CD14-positive monocyte (primary cell): Measurements from ENCODE around the gene THRB. TPM values are rescaled to one million over a fixed set of nuclear protein-coding genes. Genes with fewer than 3 reads are reported as not detected.

Experiments used
- DNase-seq, 3 donors: peaks; one replicate each; pipeline ENCODE4 v3.0.0-alpha.2; 2011 to 2022
- H2AFZ ChIP-seq: 2 replicates; pipeline ENCODE4 v1.6.0; 2012; ENCODE audit warnings: mild to moderate bottlenecking, low read depth, low read length, inconsistent platforms; ENCODE audit not compliant: insufficient read depth, poor library complexity, severe bottlenecking
- H3K27ac ChIP-seq, 2 donors: 1 replicate in 1 of 2; 2 replicates in 1 of 2; pipeline ENCODE4 v1.5.1; 2012 to 2013; ENCODE audit warnings: low read length in 2 of 2, control low read depth in 1 of 2, inconsistent platforms in 1 of 2, low read depth in 1 of 2, mild to moderate bottlenecking in 1 of 2
- H3K27me3 ChIP-seq, 2 donors: one replicate each; pipeline versions ENCODE4 v1.6.0 to v1.6.1; 2011 to 2013; ENCODE audit warnings: low read length in 2 of 2; ENCODE audit not compliant: control insufficient read depth in 2 of 2, insufficient read depth in 2 of 2
- H3K36me3 ChIP-seq, 2 donors: replicated peaks in 1 of 2; 1 replicate in 1 of 2; 2 replicates in 1 of 2; pipeline versions ENCODE4 v1.5.1 to v1.6.1; 2012 to 2013; ENCODE audit warnings: low read length in 2 of 2, control low read depth in 1 of 2, inconsistent platforms in 1 of 2, mild to moderate bottlenecking in 1 of 2; ENCODE audit not compliant: insufficient read depth in 2 of 2, control insufficient read depth in 1 of 2
- H3K4me1 ChIP-seq, 2 donors: 1 replicate in 1 of 2; 2 replicates in 1 of 2; pipeline versions ENCODE4 v1.5.1 to v1.6.1; 2012 to 2013; ENCODE audit warnings: low read length in 2 of 2, control low read depth in 1 of 2, inconsistent platforms in 1 of 2, mild to moderate bottlenecking in 1 of 2, moderate library complexity in 1 of 2; ENCODE audit not compliant: insufficient read depth in 2 of 2, control insufficient read depth in 1 of 2
- H3K4me2 ChIP-seq: replicated peaks from 2 replicates; pipeline ENCODE3; 2012; ENCODE audit warnings: low read length, moderate library complexity, mild to moderate bottlenecking; ENCODE audit not compliant: poor library complexity, severe bottlenecking; ENCODE audit errors: extremely low read depth
- H3K4me3 ChIP-seq, 3 experiments: fragments of 200-600 bp in 1 of 3; sonication (generic) in 1 of 3; replicated peaks in 1 of 3; 1 replicate in 2 of 3; 2 replicates in 1 of 3; pipeline ENCODE4 v1.5.1; 2011 to 2013; ENCODE audit warnings: low read length in 3 of 3, mild to moderate bottlenecking in 3 of 3, control low read depth in 2 of 3, low read depth in 2 of 3, inconsistent platforms in 1 of 3, moderate library complexity in 1 of 3
- H3K79me2 ChIP-seq: 2 replicates; pipeline ENCODE4 v1.6.0; 2012; ENCODE audit warnings: mild to moderate bottlenecking, control low read depth, inconsistent platforms, low read length, moderate library complexity; ENCODE audit not compliant: insufficient read depth
- H3K9ac ChIP-seq: 2 replicates; pipeline ENCODE4 v1.6.0; 2017; ENCODE audit warnings: low read length, mild to moderate bottlenecking; ENCODE audit not compliant: insufficient read depth, poor library complexity, severe bottlenecking
- H3K9me3 ChIP-seq, 2 donors: replicated peaks in 1 of 2; 1 replicate in 1 of 2; 2 replicates in 1 of 2; pipeline versions ENCODE4 v1.5.1 to v1.6.1; 2012 to 2013; ENCODE audit warnings: low read length in 2 of 2, control low read depth in 1 of 2; ENCODE audit not compliant: control insufficient read depth in 1 of 2, insufficient read depth in 1 of 2
- H4K20me1 ChIP-seq: 2 replicates; pipeline ENCODE4 v1.6.0; 2012; ENCODE audit warnings: mild to moderate bottlenecking, low read length, control low read depth, moderate library complexity; ENCODE audit not compliant: insufficient read depth
- H3K27ac Mint-ChIP-seq, 7 donors: one replicate each; pipeline ENCODE4 v1.8.0; 2020; ENCODE audit warnings: mild to moderate bottlenecking in 7 of 7, mixed read lengths in 7 of 7, moderate library complexity in 6 of 7, inconsistent platforms in 2 of 7
- H3K27me3 Mint-ChIP-seq, 3 donors: one replicate each; pipeline ENCODE4 v1.8.0; 2021 to 2022; ENCODE audit warnings: low read depth in 3 of 3, mild to moderate bottlenecking in 3 of 3, mixed read lengths in 3 of 3, moderate library complexity in 3 of 3, inconsistent platforms in 1 of 3
- H3K36me3 Mint-ChIP-seq, 2 donors: one replicate each; pipeline ENCODE4 v1.8.0; 2020; ENCODE audit warnings: mixed read lengths in 2 of 2, inconsistent platforms in 1 of 2, mild to moderate bottlenecking in 1 of 2
- H3K4me1 Mint-ChIP-seq: one replicate; pipeline ENCODE4 v1.8.0; 2020; ENCODE audit warnings: mild to moderate bottlenecking, mixed read lengths
- H3K4me3 Mint-ChIP-seq, 2 donors: one replicate each; pipeline ENCODE4 v1.8.0; 2020; ENCODE audit warnings: mild to moderate bottlenecking in 2 of 2, mixed read lengths in 2 of 2, moderate library complexity in 1 of 2
- H3K9me3 Mint-ChIP-seq, 7 donors: one replicate each; pipeline ENCODE4 v1.8.0; 2020 to 2022; ENCODE audit warnings: mixed read lengths in 7 of 7, mild to moderate bottlenecking in 6 of 7, moderate library complexity in 6 of 7, inconsistent platforms in 2 of 7
- WGBS: methylation state at CpG from one replicate; pipeline ENCODE4 v1.1.5; 2013; ENCODE audit warnings: missing lambda C conversion rate; ENCODE audit not compliant: insufficient coverage; 5-methylcytosine and 5-hydroxymethylcytosine counted together
- intact Hi-C, 2 donors: fragments of 100-400 bp; cut with micrococcal nuclease; formaldehyde crosslinking; loops; one replicate each; pipeline versions ENCODE4 v1.15.0 to v1.15.1; 2023
- polyA plus RNA-seq, 3 donors: library from polyadenylated mRNA; depleted of rRNA in 1 of 3; unstranded in 2 of 3; stranded (reverse) in 1 of 3; fragments of 300-500 nt in 2 of 3; fragments of >200 nt in 1 of 3; fragmentation: Illumina TruSeq in 2 of 3; gene quantifications; 1 replicate in 2 of 3; 2 replicates in 1 of 3; pipeline ENCODE4 v1.2.3, GENCODE V29; 2012 to 2021
- TF ChIP-seq, protein P1 (sequence below): fragments of 200-600 bp; IDR thresholded peaks from one replicate; pipeline ENCODE4 v1.8.0; 2022; ENCODE audit warnings: antibody characterized with exemption, mild to moderate bottlenecking

THRB gene
- polyA plus RNA-seq, 3 donors, result 0.05 TPM; not detected in 2

- Histone ChIP-seq H3K79me2 (no peaks in the 10 kb centered on the region), H3K9ac (no peak overlapping the region), H3K36me3 (no peaks in the 10 kb centered on the region), H2AFZ (no peak overlapping the region), H3K4me1 (no peaks in the 10 kb centered on the region), H3K4me2 (no peak overlapping the region), H4K20me1 (no peaks in the 10 kb centered on the region), H3K4me3 (no peak overlapping the region), H3K27me3 (no peaks in the 10 kb centered on the region), H3K9me3 (peaks cover 0 to 4% of the 10 kb centered on the region in 2 donors), H3K27ac (no peak overlapping the region)
- WGBS, result no CpG with 5 or more reads among the region's 1 CpG
- intact Hi-C loops, result no loop called here
- Mint-ChIP-seq H3K4me3 (no peak overlapping the region), H3K4me1 (no peaks in the 10 kb centered on the region), H3K27me3 (no peaks in the 10 kb centered on the region), H3K27ac (no peak overlapping the region), H3K36me3 (no peaks in the 10 kb centered on the region), H3K9me3 (peaks cover 0 to 3% (median 2%) of the 10 kb centered on the region in 7 donors)
- TF ChIP-seq, protein P1, sequence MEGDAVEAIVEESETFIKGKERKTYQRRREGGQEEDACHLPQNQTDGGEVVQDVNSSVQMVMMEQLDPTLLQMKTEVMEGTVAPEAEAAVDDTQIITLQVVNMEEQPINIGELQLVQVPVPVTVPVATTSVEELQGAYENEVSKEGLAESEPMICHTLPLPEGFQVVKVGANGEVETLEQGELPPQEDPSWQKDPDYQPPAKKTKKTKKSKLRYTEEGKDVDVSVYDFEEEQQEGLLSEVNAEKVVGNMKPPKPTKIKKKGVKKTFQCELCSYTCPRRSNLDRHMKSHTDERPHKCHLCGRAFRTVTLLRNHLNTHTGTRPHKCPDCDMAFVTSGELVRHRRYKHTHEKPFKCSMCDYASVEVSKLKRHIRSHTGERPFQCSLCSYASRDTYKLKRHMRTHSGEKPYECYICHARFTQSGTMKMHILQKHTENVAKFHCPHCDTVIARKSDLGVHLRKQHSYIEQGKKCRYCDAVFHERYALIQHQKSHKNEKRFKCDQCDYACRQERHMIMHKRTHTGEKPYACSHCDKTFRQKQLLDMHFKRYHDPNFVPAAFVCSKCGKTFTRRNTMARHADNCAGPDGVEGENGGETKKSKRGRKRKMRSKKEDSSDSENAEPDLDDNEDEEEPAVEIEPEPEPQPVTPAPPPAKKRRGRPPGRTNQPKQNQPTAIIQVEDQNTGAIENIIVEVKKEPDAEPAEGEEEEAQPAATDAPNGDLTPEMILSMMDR, result no peak
- no peak for DNase-seq
These were observed 377.1 kb downstream of the THRB start for GRCh38 chr3:24117508-24117907.

- no peak for DNase-seq
- intact Hi-C loops, result no loop called here
- Histone ChIP-seq H3K79me2 (no peaks in the 10 kb centered on the region), H3K4me2 (no peak overlapping the region), H3K36me3 (no peaks in the 10 kb centered on the region), H4K20me1 (no peaks in the 10 kb centered on the region), H3K4me1 (no peaks in the 10 kb centered on the region), H3K27ac (no peak overlapping the region), H2AFZ (no peak overlapping the region), H3K9me3 (no peaks in the 10 kb centered on the region), H3K27me3 (no peaks in the 10 kb centered on the region), H3K4me3 (no peak overlapping the region), H3K9ac (no peak overlapping the region)
- no peaks in the 10 kb centered on the region for H3K4me1 Mint-ChIP-seq
- H3K36me3 Mint-ChIP-seq, result no peaks in the 10 kb centered on the region
- TF ChIP-seq, protein P1, result no peak
- H3K27me3 Mint-ChIP-seq, result no peaks in the 10 kb centered on the region
- H3K27ac Mint-ChIP-seq, result no peak overlapping the region
- peaks cover 0 to 5% (median 0%) of the 10 kb centered on the region in 7 donors for H3K9me3 Mint-ChIP-seq
- H3K4me3 Mint-ChIP-seq, result no peak overlapping the region
- 83% methylated on average over 1 of the region's 1 CpG for WGBS
These were observed 382.9 kb downstream of the THRB start for GRCh38 chr3:24111711-24112110.
